HG02885 (cell line): Measurements from ENCODE around the gene GRID1.

ENCODE experiments used
- ATAC-seq: cut with Tn5 transposase; IDR thresholded peaks from one replicate; pipeline ENCODE4 v1.9.1; 2021; ENCODE audit warnings: mild to moderate bottlenecking; ENCODE audit not compliant: unreplicated experiment, poor library complexity

The GRID1 gene

GRCh38 chr10:86062647-86063145, 303.9 kb downstream of the GRID1 start:
- ATAC-seq, result no peak

GRCh38 chr10:86062198-86062550, 304.4 kb downstream of the GRID1 start:
- ATAC-seq, result no peak

- ATAC-seq, result no peak
Observed at GRCh38 chr10:86061278-86062197, 305.1 kb downstream of the GRID1 start.

DNA sequence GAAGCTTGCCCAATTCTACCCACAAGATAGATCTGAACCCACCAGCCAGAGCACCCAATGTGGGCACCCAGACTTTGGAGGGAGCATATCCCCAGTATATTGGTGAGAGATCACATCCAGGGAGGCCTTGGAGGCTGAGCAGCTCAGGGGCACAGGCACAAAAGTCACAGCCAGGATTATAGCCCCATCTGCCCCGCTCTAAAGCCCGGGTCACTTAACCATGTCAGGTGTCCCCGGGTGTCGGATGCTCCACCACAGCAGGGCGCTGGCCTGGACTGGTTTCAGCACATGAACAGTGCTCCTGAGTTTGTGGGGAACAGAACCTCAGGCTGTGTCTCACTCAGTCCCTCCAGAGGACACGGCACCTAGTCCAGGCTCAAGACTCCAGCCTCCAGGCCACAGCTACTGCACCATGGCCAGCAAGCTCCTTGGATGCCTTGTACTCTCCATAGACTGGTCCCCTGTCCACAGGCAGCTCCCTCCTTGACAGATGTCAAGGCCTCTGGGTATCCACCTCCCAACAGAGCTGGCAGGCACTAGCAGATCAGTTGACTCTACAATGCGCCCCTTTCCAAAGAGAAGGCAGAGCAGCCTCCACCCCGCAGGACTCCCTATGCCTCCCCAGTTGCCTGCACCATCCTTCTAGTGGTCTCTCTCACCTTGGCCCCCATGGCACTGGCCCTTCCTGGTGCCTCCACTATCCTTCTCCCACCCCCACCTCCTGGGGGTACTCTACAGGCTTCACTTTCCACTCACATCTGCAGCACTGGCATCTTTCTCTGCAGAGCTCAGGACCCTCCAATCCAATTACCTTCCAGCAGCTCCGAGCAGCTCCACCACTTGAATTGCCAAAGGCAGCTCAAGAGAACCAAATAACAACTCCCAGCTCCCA, 306.0 kb downstream of the GRID1 start:
- no peak for ATAC-seq

DNA sequence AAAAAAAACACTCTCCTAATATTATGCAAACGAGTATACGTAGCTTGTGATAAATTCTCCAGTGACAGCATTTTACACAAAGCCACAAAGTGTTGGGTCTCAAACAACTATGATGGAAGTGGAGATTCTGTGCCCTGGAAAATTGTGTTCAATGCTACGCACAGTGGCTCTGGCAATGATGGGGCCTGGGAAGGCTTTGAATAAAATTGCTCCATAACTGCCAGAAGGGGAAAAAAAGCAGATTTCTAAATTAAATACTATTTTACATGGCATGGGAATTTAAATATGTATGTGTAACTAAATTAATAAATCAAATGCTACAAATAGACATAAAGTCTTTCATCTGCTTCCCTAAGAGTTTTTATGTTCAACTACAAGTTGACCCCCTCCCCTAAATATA, 306.7 kb downstream of the GRID1 start:
- ATAC-seq, result no peak

- no peak for ATAC-seq
Observed at GRCh38 chr10:86058964-86059363, 307.6 kb downstream of the GRID1 start.

GRCh38 chr10:86057708-86058107, 308.9 kb downstream of the GRID1 start:
- no peak for ATAC-seq

DNA sequence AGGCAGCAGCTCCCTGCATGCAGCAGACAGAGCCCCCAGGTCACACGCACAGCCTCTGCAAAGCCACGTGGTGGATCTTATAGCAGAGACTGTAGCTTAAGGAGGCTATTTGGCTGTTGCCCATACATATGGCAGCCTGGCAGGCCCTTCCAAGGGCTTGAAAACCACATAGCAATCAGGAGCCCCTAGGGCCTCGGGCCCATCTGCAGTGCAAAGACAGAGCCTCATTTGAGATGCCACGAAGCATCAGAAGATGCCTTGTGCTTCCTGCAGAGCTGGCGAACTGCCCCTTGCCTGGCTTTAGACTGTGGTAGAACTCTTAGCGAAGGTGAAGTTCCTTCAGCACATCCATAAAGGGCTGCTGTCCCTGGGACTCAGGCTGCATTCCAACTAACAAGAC, 309.9 kb downstream of the GRID1 start:
- ATAC-seq, result no peak

GRCh38 chr10:86055928-86056327, 310.7 kb downstream of the GRID1 start:
- no peak for ATAC-seq

DNA sequence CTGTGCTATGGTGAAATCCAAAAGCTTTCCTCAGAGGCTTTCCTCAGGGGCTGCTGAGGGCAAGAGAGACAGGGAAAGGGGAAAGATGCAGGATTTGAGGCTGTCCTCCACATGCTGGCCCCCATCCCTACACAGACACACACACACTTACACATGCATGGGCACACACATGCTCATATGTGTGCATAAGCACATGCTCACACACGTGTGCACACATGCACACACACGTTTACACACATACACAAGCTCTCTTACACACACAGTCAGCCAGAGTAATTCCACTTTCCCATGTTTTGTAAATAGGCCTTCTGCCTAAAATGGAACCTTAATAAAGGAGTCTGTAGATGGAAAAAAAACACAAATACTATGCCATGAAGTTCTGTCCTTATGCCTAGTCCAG, 312.9 kb downstream of the GRID1 start:
- no peak for ATAC-seq

GRCh38 chr10:86051586-86051985, 315.0 kb downstream of the GRID1 start:
- no peak for ATAC-seq

DNA sequence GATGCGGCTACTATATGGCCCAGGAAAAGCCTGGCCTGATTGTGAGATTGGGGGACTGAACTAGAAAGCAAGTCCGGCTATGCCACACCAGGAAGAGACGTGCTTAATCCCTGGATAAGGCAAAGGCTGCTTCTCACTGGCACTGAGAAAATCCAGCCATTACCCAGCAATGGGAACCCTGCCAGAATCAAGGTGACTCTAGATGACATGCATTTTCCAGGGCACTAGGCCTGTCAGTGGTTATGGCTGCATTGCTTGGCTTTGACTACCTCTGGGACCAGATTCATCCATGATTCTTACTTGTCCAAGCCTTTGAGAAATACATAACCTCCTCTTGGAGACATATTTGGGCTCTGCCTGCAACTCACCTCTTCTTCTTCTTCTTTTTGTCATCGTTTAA, 317.2 kb downstream of the GRID1 start:
- ATAC-seq, result no peak

DNA sequence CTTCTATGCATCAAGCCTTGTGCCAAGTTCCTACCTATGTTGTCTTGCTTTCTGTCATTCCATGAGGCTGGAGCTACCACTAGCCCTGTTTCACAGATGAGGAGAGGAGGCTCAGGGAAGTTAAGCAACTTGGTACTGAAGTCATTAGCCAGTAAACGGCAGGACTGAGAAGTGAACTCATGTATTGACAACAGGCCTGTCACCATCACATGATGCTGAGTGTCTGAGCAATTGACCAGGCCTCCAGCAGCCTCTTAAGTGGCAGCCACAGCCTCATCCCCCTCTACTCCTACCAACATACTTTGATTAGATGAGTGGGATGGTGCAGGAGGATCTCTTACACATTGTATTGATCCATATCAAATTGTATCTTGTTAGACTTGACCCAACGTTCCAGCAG, 317.6 kb downstream of the GRID1 start:
- no peak for ATAC-seq

DNA sequence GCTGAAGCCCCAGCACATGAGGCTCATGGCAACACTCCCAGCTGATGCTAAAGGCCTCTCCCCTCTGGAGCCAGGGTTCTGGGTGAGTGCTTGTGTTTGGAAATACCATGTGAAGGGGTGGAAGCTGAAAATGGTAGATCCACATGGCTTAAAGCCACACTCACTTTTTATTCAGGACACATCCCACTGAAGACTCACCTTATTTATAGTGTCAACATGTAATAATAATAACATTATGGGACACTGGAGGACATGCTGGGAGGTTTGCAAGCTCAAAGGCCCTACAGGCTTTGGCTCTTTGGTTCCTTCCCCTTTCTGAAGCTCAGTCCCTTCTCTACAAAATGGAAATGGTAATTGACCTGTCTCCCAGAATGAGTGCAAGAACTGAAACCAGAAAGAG, 318.0 kb downstream of the GRID1 start:
- ATAC-seq, result no peak

DNA sequence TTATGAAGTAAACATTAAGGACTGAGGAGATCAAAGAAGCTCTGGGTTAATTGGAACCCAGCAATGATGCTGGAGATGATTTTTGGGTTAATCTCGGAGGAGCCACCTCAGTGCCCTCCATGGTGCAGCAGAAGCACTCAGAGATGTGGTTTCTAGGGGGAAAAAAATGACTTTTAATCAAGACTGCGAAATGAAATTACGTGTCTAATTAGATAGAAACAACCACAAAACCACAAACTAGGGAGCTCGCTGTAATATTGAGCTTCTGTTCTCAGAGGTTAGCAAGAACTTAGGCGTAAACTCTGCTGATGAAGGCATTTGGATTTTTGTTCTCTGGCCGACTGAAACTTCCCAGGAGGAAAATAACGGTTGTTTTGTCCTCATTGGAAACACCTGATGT, 319.0 kb downstream of the GRID1 start:
- ATAC-seq, result no peak

- no peak for ATAC-seq
Observed at GRCh38 chr10:86046845-86047460, 319.6 kb downstream of the GRID1 start.

DNA sequence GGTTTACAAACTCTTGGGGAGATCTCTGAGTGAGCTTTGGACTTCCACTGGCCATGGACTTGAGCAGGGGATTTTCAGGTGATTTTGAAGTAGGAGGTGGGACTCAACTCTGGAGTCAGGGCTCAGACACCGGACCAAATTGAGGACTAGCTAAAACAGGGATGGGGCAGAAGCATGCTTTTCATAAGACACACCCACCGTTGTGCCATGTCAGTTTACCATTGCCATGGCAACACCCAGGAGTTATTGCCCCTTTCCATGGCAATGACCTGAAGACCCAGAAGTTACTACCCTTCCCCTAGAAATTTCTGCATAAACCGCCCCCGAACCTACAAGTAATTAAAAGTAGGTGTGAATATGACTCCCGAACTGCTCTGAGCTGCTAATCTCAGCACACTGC, 320.7 kb downstream of the GRID1 start:
- no peak for ATAC-seq

- no peak for ATAC-seq
Observed at GRCh38 chr10:86044029-86044428, 322.6 kb downstream of the GRID1 start.

DNA sequence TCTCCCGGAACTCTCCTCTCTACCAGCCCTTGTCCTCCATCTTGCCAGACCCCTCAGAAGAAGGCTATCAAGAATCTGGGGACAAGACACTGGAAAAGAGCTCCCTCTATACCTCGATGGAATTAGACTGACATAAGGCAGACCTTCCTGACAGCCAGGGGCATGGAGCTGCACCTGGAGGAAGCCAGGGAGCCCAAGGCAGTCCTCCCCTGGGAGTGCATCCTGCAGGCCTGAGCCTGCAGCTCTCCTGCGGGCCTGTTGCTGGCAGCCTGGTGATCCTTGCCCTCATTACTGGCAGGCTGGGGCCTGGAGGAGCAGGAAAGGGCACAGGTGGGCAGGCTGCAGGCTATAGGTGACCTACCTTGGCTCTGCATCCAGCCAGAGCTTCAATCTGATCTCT, 323.4 kb downstream of the GRID1 start:
- ATAC-seq, result no peak

GRCh38 chr10:86042161-86042560, 324.4 kb downstream of the GRID1 start:
- ATAC-seq, result no peak

GRCh38 chr10:86041116-86041515, 325.5 kb downstream of the GRID1 start:
- ATAC-seq, result no peak
